GM18909 (cell line): Measurements from ENCODE around the gene BCLAF1.
"Not testable (repeated sequence)": the region's sequence is repeated elsewhere in the genome, so short reads cannot be mapped to it uniquely, and the experiment has no call there.

Experiments
- ATAC-seq: cut with Tn5 transposase; IDR thresholded peaks from one replicate; pipeline ENCODE4 v1.9.1; 2021; ENCODE audit warnings: mild to moderate bottlenecking; ENCODE audit not compliant: unreplicated experiment, poor library complexity

Gene BCLAF1

GRCh38 chr6:136309729-136310311, 20.2 kb upstream of the BCLAF1 start:
- no peak for ATAC-seq

GRCh38 chr6:136309171-136309570, 19.5 kb upstream of the BCLAF1 start:
- ATAC-seq: no peak

- ATAC-seq: not testable (repeated sequence)
These were observed 18.8 kb upstream of the BCLAF1 start for GRCh38 chr6:136308469-136308868.

GRCh38 chr6:136307351-136307750, 17.7 kb upstream of the BCLAF1 start:
- ATAC-seq: no peak

GRCh38 chr6:136306466-136306865, 16.8 kb upstream of the BCLAF1 start:
- ATAC-seq: no peak

GRCh38 chr6:136304410-136304809, 14.8 kb upstream of the BCLAF1 start:
- no peak for ATAC-seq

- ATAC-seq: no peak
These were observed 13.9 kb upstream of the BCLAF1 start for GRCh38 chr6:136303516-136303915.

- no peak for ATAC-seq
These were observed 5.0 kb upstream of the BCLAF1 start for GRCh38 chr6:136294621-136295020.

- ATAC-seq: peak; percentile 32
These were observed 864 bp upstream of the BCLAF1 start for GRCh38 chr6:136290410-136291010.

- peak; percentile 50 for ATAC-seq
These were observed 393 bp downstream of the BCLAF1 start for GRCh38 chr6:136289327-136289578.

- peak; percentile 38 for ATAC-seq
These were observed 900 bp downstream of the BCLAF1 start for GRCh38 chr6:136288566-136289326.

- ATAC-seq: no peak
These were observed 4.7 kb downstream of the BCLAF1 start for GRCh38 chr6:136284909-136285308.

GRCh38 chr6:136282906-136283305, 6.7 kb downstream of the BCLAF1 start:
- ATAC-seq: no peak

GRCh38 chr6:136280032-136280609, 9.5 kb downstream of the BCLAF1 start:
- ATAC-seq: no peak

GRCh38 chr6:136274062-136274461, 15.6 kb downstream of the BCLAF1 start:
- no peak for ATAC-seq

GRCh38 chr6:136265101-136265500, 24.5 kb downstream of the BCLAF1 start:
- no peak for ATAC-seq

- ATAC-seq: no peak
These were observed 26.7 kb downstream of the BCLAF1 start for GRCh38 chr6:136262940-136263339.

GRCh38 chr6:136254851-136255466, 34.7 kb downstream of the BCLAF1 start:
- ATAC-seq: no peak

GRCh38 chr6:136253734-136254133, 35.9 kb downstream of the BCLAF1 start:
- no peak for ATAC-seq

- no peak for ATAC-seq
These were observed 37.2 kb downstream of the BCLAF1 start for GRCh38 chr6:136252441-136252840.

- no peak for ATAC-seq
These were observed 38.3 kb downstream of the BCLAF1 start for GRCh38 chr6:136251394-136251793.
